Thyroid gland (tissue), 4 donors: Measurements from ENCODE around the gene FBXL2. TPM values are rescaled to one million over a fixed set of nuclear protein-coding genes. Genes with fewer than 3 reads are reported as not detected.

Experiments
- DNase-seq, 2 donors: peaks; one replicate each; pipeline ENCODE4 v3.0.0-alpha.2; 2019
- H3K27ac ChIP-seq, 3 donors: fragments of 200-600 bp; sonication (generic); 1 replicate in 2 of 3; 2 replicates in 1 of 3; pipeline ENCODE4 v1.5.1; 2016 to 2019; ENCODE audit warnings: mild to moderate bottlenecking in 1 of 3, moderate library complexity in 1 of 3
- H3K27me3 ChIP-seq: fragments of 200-600 bp; sonication (generic); one replicate; pipeline ENCODE4 v1.5.1; 2019
- H3K36me3 ChIP-seq, 2 donors: fragments of 200-600 bp; sonication (generic); one replicate each; pipeline ENCODE4 v1.5.1; 2016 to 2019
- H3K4me1 ChIP-seq, 2 donors: fragments of 200-600 bp; sonication (generic); one replicate each; pipeline ENCODE4 v1.5.1; 2017 to 2019
- H3K4me3 ChIP-seq, 3 donors: fragments of 200-600 bp; sonication (generic); replicated peaks in 1 of 3; 1 replicate in 2 of 3; 2 replicates in 1 of 3; pipeline ENCODE4 v1.5.1; 2016; ENCODE audit warnings: mild to moderate bottlenecking in 1 of 3
- H3K9me3 ChIP-seq: fragments of 200-600 bp; sonication (generic); one replicate; pipeline ENCODE4 v1.5.1; 2017
- CTCF ChIP-seq, 6 experiments: fragments of 200-600 bp in 3 of 6; fragments of 450-650 bp in 3 of 6; sonication (generic) in 3 of 6; IDR thresholded peaks; one replicate each; pipeline ENCODE4 v1.5.1; 2016 to 2019; ENCODE audit warnings: antibody characterized with exemption in 6 of 6, mild to moderate bottlenecking in 2 of 6, inconsistent platforms in 1 of 6, moderate library complexity in 1 of 6
- POLR2A ChIP-seq, 2 donors: fragments of 450-650 bp; IDR thresholded peaks; one replicate each; pipeline ENCODE4 v1.6.1; 2017; ENCODE audit warnings: antibody characterized with exemption in 2 of 2, mild to moderate bottlenecking in 2 of 2, moderate library complexity in 1 of 2
- WGBS, 2 donors: methylation state at CpG; one replicate each; pipeline ENCODE4 v1.1.5; 2017; 5-methylcytosine and 5-hydroxymethylcytosine counted together
- intact Hi-C: fragments of 100-400 bp; cut with DNase I; formaldehyde crosslinking; loops from one replicate; pipeline ENCODE4 v1.15.1; 2023
- total RNA-seq, 4 donors: library from RNA; depleted of rRNA; stranded (reverse); fragments of >200 nt; gene quantifications; one replicate each; pipeline ENCODE4 v1.2.3, GENCODE V29; 2016

Gene FBXL2
- total RNA-seq, 4 donors from 2014 or later: 19.3 to 51.2 (median 27.0) TPM

- WGBS, 2 donors: 89 to 95% methylated on average over 10 of the region's 10 CpGs
These were observed 87.4 kb downstream of the FBXL2 start for GRCh38 chr3:33364531-33365128.

GRCh38 chr3:33372218-33373081, 95.2 kb downstream of the FBXL2 start:
- intact Hi-C loops: loop anchor here (5.0 kb wide), 1 partner anchor 240 kb away; no protein-coding TSS in a partner anchor
- Histone ChIP-seq H3K36me3 (peaks cover 0 to 6% of the 10 kb centered on the region in 2 donors), H3K9me3 (no peaks in the 10 kb centered on the region), H3K4me3 (no peak overlapping the region), H3K27me3 (no peaks in the 10 kb centered on the region), H3K4me1 (no peaks in the 10 kb centered on the region), H3K27ac (no peak overlapping the region)
- WGBS, 2 donors: 51 to 62% methylated on average over 14 of the region's 14 CpGs
- TF ChIP-seq POLR2A (IDR thresholded peaks at IDR 0.05) (no peak), CTCF (IDR thresholded peaks at IDR 0.05) (peak; percentile 54 to 92 (median 84))
- peak; percentile 22 to 37 for DNase-seq

More at GRCh38 chr3:33364531-33365128, 87.4 kb downstream of the FBXL2 start:
- intact Hi-C loops: no loop called here
- no peak overlapping the region for H3K4me3 ChIP-seq
- DNase-seq: no peak
- no peaks in the 10 kb centered on the region for H3K27me3 ChIP-seq
- H3K27ac ChIP-seq: no peak overlapping the region
- no peaks in the 10 kb centered on the region for H3K9me3 ChIP-seq
- H3K4me1 ChIP-seq: peaks cover 0 to 4% of the 10 kb centered on the region in 2 donors
- no peak for TF ChIP-seq CTCF (IDR thresholded peaks at IDR 0.05)
- no peak for TF ChIP-seq POLR2A (IDR thresholded peaks at IDR 0.05)
- H3K36me3 ChIP-seq: no peaks in the 10 kb centered on the region

- H3K4me1 ChIP-seq: no peaks in the 10 kb centered on the region
- H3K27ac ChIP-seq: no peak overlapping the region
- intact Hi-C loops: loop anchor here (5.0 kb wide), 1 partner anchor 241 kb away; no protein-coding TSS in a partner anchor
- no peak for TF ChIP-seq POLR2A (IDR thresholded peaks at IDR 0.05)
- no peak for TF ChIP-seq CTCF (IDR thresholded peaks at IDR 0.05)
- H3K9me3 ChIP-seq: no peaks in the 10 kb centered on the region
- WGBS, 2 donors: 48 to 53% methylated on average over 6 of the region's 6 CpGs
- no peak for DNase-seq
- no peaks in the 10 kb centered on the region for H3K27me3 ChIP-seq
- H3K4me3 ChIP-seq: no peak overlapping the region
- peaks cover 0 to 6% of the 10 kb centered on the region in 2 donors for H3K36me3 ChIP-seq
These were observed 95.8 kb downstream of the FBXL2 start for GRCh38 chr3:33373082-33373437.

GRCh38 chr3:33377489-33377888, 100.2 kb downstream of the FBXL2 start:
- Histone ChIP-seq H3K27ac (no peak overlapping the region), H3K4me3 (no peak overlapping the region), H3K27me3 (no peaks in the 10 kb centered on the region), H3K4me1 (no peaks in the 10 kb centered on the region), H3K36me3 (peaks cover 6 to 7% of the 10 kb centered on the region in 2 donors), H3K9me3 (no peaks in the 10 kb centered on the region)
- DNase-seq: no peak
- WGBS, 2 donors: 86 to 97% methylated on average over 3 of the region's 3 CpGs
- TF ChIP-seq CTCF (IDR thresholded peaks at IDR 0.05): no peak
- no peak for TF ChIP-seq POLR2A (IDR thresholded peaks at IDR 0.05)
- intact Hi-C loops: no loop called here

GRCh38 chr3:33377931-33378330, 100.7 kb downstream of the FBXL2 start:
- Histone ChIP-seq H3K27ac (no peak overlapping the region), H3K36me3 (peaks cover 6 to 7% of the 10 kb centered on the region in 2 donors), H3K27me3 (no peaks in the 10 kb centered on the region), H3K4me3 (no peak overlapping the region), H3K4me1 (no peaks in the 10 kb centered on the region), H3K9me3 (no peaks in the 10 kb centered on the region)
- 96 to 100% methylated on average over 2 to 3 of the region's 3 CpGs for WGBS, 2 donors
- intact Hi-C loops: no loop called here
- TF ChIP-seq POLR2A (IDR thresholded peaks at IDR 0.05): no peak
- TF ChIP-seq CTCF (IDR thresholded peaks at IDR 0.05): no peak
- DNase-seq: no peak
